Ectodermal cell (in vitro differentiated cells): ENCODE data around the gene POU2F1.

Experiments used
- H3K27ac ChIP-seq: 2 replicates; pipeline ENCODE4 v1.7.0; 2013; ENCODE audit warnings: mild to moderate bottlenecking, low read depth, low read length; ENCODE audit not compliant: insufficient read depth, poor library complexity, severe bottlenecking
- H3K27me3 ChIP-seq: 2 replicates; pipeline ENCODE4 v1.7.0; 2013; ENCODE audit warnings: mild to moderate bottlenecking, low read length; ENCODE audit not compliant: insufficient read depth, control insufficient read depth, poor library complexity, severe bottlenecking
- H3K36me3 ChIP-seq: one replicate; pipeline ENCODE4 v1.7.0; 2013; ENCODE audit warnings: low read length; ENCODE audit not compliant: control insufficient read depth, insufficient read depth
- H3K4me1 ChIP-seq: one replicate; pipeline ENCODE4 v1.7.0; 2013; ENCODE audit warnings: low read length; ENCODE audit not compliant: control insufficient read depth, insufficient read depth
- H3K4me3 ChIP-seq: 2 replicates; pipeline ENCODE4 v1.7.0; 2013; ENCODE audit warnings: low read depth, low read length, control low read depth; ENCODE audit not compliant: insufficient read depth
- H3K9me3 ChIP-seq: 2 replicates; pipeline ENCODE4 v1.7.0; 2013; ENCODE audit warnings: mild to moderate bottlenecking, low read length, moderate library complexity; ENCODE audit not compliant: control insufficient read depth
- WGBS, 2 experiments: methylation state at CpG; one replicate each; pipeline ENCODE4 v1.1.7; 2013; ENCODE audit warnings: missing lambda C conversion rate in 2 of 2; 5-methylcytosine and 5-hydroxymethylcytosine counted together

The POU2F1 gene

DNA sequence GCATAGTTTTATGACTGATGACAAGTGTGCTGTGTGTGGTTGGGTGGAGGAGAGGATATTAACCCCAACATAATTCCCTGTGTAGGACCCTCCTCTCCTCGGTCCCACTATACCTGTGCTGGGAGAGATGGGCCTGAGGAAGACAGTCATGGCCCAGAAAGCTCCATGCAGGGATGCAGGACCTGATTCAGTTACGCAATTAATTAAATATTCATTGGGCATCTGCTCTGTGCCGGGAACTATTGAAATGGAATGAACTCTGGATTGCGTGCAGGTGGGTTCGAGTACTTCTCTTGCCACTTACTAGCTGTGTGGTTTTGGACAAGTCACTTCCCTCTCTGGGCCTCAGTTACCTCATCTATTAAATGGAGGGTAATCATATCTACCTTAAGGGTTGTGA is 223.1 kb downstream of the POU2F1 start:
- no peak overlapping the region for H3K4me3 ChIP-seq
- no peaks in the 10 kb centered on the region for H3K9me3 ChIP-seq
- peaks cover 21% of the 10 kb centered on the region for H3K27me3 ChIP-seq
- WGBS, 2 experiments: 94 to 97% methylated on average over 5 of the region's 5 CpGs
- no peak overlapping the region for H3K27ac ChIP-seq
- H3K4me1 ChIP-seq: peaks cover 3% of the 10 kb centered on the region
- H3K36me3 ChIP-seq: no peaks in the 10 kb centered on the region

DNA sequence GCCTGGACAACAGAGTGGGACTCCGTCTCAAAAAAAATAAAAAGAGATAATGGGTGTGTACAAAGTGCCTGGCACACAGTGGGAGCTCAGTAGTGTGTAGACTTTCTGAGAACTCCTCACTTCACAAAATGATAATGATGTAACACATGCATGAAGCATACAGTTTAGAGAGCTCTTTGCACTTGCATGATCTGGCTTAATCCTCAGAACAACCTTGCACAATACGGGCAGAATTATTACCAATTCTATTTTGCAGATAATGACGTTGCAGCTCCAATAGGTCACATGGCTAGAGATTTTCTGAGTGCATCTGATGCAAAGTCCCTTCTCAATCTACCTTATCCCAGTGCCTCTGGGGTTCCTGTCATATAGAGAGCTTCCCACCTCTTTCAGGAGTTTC is 226.3 kb downstream of the POU2F1 start:
- H3K9me3 ChIP-seq: no peaks in the 10 kb centered on the region
- no peaks in the 10 kb centered on the region for H3K36me3 ChIP-seq
- WGBS, 2 experiments: 91 to 93% methylated on average over 3 of the region's 3 CpGs
- H3K4me3 ChIP-seq: no peak overlapping the region
- H3K4me1 ChIP-seq: no peaks in the 10 kb centered on the region
- H3K27me3 ChIP-seq: no peaks in the 10 kb centered on the region
- H3K27ac ChIP-seq: no peak overlapping the region

DNA sequence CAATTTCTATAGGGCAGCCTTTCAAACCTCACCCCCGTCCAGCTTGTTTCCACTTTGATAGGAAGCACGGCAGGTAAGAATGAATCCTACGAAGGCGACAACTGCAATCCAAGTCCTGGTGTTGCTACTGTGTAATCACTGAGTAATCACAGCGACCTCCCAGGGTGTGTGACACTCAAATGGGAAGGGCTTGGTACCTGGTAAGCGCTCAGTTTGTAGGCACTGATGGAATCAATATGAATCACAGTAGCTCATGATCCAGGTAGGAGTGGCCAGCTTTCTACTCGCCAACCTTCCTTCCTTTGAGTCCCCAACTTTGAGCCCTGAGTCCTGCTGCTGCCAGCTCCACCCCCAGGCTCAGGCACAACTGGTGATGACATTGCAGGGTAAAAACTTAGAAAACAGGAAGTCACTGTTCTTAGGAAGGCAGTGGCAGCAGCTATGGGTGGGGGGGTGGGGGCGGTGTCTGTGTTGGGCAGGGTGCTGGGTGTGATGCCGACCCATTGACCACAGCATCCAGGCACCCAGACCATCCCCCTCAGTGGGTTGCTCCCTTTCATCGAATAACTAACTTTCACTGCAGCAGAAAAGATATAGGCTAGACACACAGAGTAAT is 226.9 kb downstream of the POU2F1 start:
- no peaks in the 10 kb centered on the region for H3K36me3 ChIP-seq
- WGBS, 2 experiments: 72 to 77% methylated on average over 9 to 10 of the region's 10 CpGs
- no peak overlapping the region for H3K4me3 ChIP-seq
- H3K9me3 ChIP-seq: no peaks in the 10 kb centered on the region
- no peak overlapping the region for H3K27ac ChIP-seq
- H3K27me3 ChIP-seq: no peaks in the 10 kb centered on the region
- peaks cover 3% of the 10 kb centered on the region for H3K4me1 ChIP-seq

DNA sequence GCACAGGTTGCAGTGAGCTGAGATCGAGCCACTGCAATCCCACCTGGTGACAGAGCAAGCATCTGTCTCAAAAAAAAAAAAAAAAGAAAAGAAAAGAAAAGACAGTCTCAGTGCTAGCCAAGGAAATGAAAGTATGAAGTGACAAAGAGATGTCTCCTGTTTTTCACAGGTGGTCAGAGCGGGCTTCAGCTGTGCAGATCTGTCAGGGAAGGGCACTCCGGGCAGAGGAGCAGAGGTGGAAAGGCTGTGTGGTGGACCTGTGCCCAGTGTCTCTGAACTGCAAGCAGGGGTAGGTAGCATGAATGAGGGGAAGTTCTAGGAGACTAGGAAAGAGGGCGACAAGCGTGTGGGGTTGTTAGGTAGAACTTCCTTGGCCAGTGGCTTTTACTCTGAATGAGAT is 230.2 kb downstream of the POU2F1 start:
- Histone ChIP-seq H3K27me3 (peaks cover 17% of the 10 kb centered on the region), H3K27ac (no peak overlapping the region), H3K4me3 (no peak overlapping the region), H3K36me3 (no peaks in the 10 kb centered on the region), H3K9me3 (no peaks in the 10 kb centered on the region), H3K4me1 (peaks cover 12% of the 10 kb centered on the region)
- WGBS, 2 experiments: 83 to 85% methylated on average over 5 of the region's 5 CpGs

DNA sequence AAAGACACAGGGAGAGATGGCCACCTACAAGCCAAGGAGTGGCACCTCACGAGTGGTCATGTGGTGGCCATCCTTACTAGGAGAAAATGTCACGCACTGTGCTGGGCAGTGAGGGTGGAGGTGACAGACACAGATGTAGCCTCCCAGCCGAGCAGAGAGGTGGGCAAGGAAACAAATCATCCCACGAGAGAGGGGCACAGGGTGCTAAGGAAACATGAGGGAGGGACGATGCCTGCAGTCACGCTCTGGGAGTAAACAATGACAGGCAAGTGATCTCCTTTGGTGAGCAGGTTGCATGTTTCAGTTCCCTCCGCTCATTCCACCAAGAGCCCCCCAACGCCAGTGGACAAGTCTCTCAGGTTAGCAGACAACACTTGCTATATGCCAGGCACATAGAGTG is 231.8 kb downstream of the POU2F1 start:
- H3K27ac ChIP-seq: no peak overlapping the region
- WGBS, 2 experiments: 79 to 88% methylated on average over 8 of the region's 8 CpGs
- H3K27me3 ChIP-seq: peaks cover 34% of the 10 kb centered on the region

DNA sequence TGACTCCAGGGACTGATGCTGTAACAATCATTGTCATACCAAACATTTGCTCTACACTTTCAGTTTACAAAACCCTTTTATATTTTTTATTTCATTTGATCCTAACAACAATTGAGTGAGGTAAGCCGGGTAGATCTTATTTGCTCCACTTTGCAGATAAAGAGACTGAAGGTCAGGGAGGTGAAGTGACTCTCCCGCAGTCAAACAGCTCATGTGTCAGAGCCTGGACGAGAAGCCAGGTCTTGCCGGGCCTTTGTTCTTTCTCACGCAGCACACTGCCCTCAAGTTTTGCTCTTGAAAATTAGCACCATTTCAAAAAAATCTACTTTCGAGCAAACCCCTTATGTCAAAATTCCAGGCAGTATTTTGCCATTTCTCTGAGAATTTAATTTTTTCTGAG is 232.4 kb downstream of the POU2F1 start:
- 47 to 55% methylated on average over 6 of the region's 6 CpGs for WGBS, 2 experiments
- H3K36me3 ChIP-seq: no peaks in the 10 kb centered on the region
- peaks cover 35% of the 10 kb centered on the region for H3K27me3 ChIP-seq
- no peak overlapping the region for H3K27ac ChIP-seq
- H3K4me3 ChIP-seq: no peak overlapping the region
- no peaks in the 10 kb centered on the region for H3K9me3 ChIP-seq
- H3K4me1 ChIP-seq: peaks cover 18% of the 10 kb centered on the region

More for the DNA sequence above, 231.8 kb downstream of the POU2F1 start:
- H3K9me3 ChIP-seq: no peaks in the 10 kb centered on the region
- peaks cover 18% of the 10 kb centered on the region for H3K4me1 ChIP-seq
- no peaks in the 10 kb centered on the region for H3K36me3 ChIP-seq
- no peak overlapping the region for H3K4me3 ChIP-seq

DNA sequence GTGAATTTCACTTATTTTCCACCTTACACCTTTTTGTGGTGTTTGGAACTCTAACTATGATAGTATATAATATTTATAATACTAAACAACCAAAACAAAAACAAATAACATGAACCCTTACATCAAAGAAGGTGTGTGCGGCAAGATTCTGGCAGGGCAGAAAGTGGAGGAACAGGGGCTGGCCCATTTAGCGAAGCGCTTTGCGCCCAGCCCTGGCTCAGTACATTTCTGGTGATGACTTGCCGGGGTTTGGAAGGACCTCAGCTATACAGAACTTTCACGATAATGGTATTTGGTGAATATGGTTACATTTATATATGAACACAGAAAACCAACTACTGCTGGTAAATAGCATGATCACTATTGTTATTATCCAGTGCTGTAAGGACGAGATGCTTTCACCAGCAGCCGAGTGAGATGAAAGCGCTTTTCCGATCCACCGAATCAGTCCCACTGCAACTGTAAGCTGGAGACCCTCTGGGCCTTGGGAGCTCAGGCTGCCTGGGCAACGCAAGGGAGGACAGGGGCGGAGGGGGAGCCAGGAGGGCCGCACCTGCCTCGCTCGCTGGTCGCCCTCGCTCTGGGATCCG is 233.7 kb downstream of the POU2F1 start:
- H3K36me3 ChIP-seq: no peaks in the 10 kb centered on the region
- H3K9me3 ChIP-seq: no peaks in the 10 kb centered on the region
- H3K27ac ChIP-seq: no peak overlapping the region
- peaks cover 35% of the 10 kb centered on the region for H3K27me3 ChIP-seq
- 25 to 28% methylated on average over 18 to 19 of the region's 19 CpGs for WGBS, 2 experiments
- peak overlapping the region; percentile 57 for H3K4me3 ChIP-seq
- peaks cover 18% of the 10 kb centered on the region for H3K4me1 ChIP-seq

DNA sequence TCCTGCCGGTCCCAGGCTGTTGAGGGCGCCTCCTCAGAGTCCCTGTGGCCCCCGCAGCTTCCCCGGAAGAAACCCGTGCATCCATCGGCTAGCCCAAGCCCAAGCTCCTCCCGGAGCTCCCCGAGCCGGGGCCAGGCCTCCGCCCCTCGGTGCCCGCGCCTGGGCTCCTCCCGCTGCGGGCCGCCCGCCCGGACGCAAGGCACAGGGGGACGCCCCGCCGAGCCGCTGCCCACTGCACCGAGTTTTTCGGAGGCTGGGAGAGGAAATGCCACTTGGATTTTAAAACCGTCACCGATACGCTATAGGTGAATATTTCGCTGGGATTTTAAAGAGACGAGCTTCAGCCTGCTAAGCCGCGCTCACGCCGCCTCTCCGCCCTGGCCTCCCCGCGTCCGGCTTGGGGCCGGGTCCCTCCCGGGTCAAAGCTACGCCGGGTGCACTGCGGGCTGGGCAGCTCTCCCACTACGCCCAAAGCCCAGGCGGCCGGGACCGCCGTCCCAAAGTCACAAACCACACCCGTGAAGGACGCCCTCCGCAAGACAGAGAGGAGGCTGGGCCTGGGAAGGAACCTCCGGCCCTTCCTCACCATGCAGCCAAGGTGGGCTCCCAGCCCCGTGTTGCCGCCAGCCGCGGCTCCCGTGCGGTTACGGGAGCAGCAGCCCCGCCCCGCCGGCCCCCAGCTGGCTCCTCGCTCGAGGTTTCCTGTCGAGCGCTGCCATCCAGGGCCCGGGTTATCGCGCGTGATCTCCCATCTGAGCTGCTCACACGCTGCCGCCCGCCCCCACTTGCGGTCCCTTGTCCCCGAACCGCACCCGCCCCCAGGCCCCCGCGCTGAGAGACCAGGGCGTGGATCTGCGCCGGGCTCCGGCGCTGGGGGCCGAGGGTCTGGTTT is 234.5 kb downstream of the POU2F1 start:
- Histone ChIP-seq H3K27ac (no peak overlapping the region), H3K27me3 (peaks cover 35% of the 10 kb centered on the region)
- 0 to 1% methylated on average over 85 of the region's 85 CpGs for WGBS, 2 experiments

DNA sequence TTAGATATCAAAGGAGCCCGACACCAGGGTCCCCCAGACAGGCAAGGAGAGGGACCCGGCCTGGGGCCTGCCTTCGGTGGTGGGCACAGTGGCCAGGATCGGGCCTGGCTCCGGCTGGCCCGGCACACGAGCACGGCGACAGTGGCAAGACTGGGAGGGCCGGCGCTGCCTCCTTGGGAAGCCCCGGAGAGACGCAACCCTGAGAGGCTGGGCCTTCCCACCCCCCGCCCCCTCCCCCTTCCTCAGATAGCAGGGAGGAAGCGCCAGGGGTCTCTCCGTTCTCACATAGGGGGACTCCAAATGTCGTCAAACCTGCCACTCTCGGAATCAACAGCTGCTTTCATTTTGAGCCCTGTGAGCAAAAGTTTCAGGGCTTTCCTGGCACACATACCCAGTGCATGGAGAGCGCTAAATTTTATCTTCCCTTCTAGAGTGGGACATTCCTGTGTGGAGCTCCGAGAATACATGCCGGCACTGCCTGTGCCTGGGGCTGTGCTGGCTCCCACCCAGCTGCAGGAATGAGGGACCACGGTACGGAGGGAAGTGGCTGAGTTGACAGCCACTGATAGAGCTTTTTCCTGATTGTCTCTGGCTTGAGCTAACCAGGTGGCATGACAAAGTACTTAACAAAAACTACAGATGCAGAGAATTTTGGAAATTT is 235.2 kb downstream of the POU2F1 start:
- no peaks in the 10 kb centered on the region for H3K36me3 ChIP-seq
- peak overlapping the region; percentile 57 for H3K4me3 ChIP-seq
- WGBS, 2 experiments: 10 to 12% methylated on average over 22 to 23 of the region's 23 CpGs
- H3K9me3 ChIP-seq: no peaks in the 10 kb centered on the region
- H3K4me1 ChIP-seq: peaks cover 18% of the 10 kb centered on the region
- H3K27me3 ChIP-seq: peaks cover 35% of the 10 kb centered on the region
- H3K27ac ChIP-seq: no peak overlapping the region

More for the DNA sequence above, 234.5 kb downstream of the POU2F1 start:
- Histone ChIP-seq H3K4me1 (peaks cover 18% of the 10 kb centered on the region), H3K4me3 (peak overlapping the region; percentile 57), H3K9me3 (no peaks in the 10 kb centered on the region), H3K36me3 (no peaks in the 10 kb centered on the region)

DNA sequence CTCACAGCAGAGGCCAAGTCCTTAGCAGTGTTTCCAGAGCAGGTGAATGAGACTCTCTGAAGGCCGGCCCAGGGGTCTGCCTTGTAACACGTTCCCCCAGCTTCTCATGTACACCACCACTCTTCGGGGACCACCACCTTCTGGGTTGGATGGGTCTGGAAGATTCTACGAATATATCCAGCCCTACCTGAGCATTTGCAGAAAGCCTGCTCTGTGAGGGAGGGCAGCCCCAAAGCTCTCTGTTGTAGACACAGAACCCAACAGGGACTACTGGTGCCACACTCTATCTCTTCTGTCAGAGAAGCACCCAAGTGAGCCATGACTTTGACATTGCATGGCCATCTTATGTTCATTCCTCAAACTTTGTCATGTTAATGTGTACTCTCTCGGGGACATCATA is 235.8 kb downstream of the POU2F1 start:
- no peak overlapping the region for H3K27ac ChIP-seq
- H3K36me3 ChIP-seq: no peaks in the 10 kb centered on the region
- H3K9me3 ChIP-seq: no peaks in the 10 kb centered on the region
- peaks cover 18% of the 10 kb centered on the region for H3K4me1 ChIP-seq
- WGBS, 2 experiments: 89 to 90% methylated on average over 5 of the region's 5 CpGs
- no peak overlapping the region for H3K4me3 ChIP-seq
- H3K27me3 ChIP-seq: peaks cover 35% of the 10 kb centered on the region
